Suppressor macrophage treated with lipopolysaccharide for 1 hour (primary cell): ENCODE data around the gene LDHB.
"Not testable (repeated sequence)": the region's sequence is repeated elsewhere in the genome, so short reads cannot be mapped to it uniquely, and the experiment has no call there.

Experiments
- DNase-seq, 3 donors: peaks; one replicate each; pipeline ENCODE4 v3.0.0-alpha.2; 2020 to 2022

LDHB gene

GRCh38 chr12:21604245-21605101 is 53.2 kb downstream of the LDHB start, which contains the start of gene GYS2:
GYS2 (minus strand) TSS chr12:21604847; CDS start chr12:21604592, 255 bp downstream.
- DNase-seq = no peak

GRCh38 chr12:21602774-21603173 is 54.9 kb downstream of the LDHB start:
- no peak for DNase-seq

- no peak for DNase-seq
These were observed 57.4 kb downstream of the LDHB start for GRCh38 chr12:21600196-21600595.

GRCh38 chr12:21599143-21599999 is 58.3 kb downstream of the LDHB start:
- no peak for DNase-seq

- DNase-seq = no peak
These were observed 59.0 kb downstream of the LDHB start for GRCh38 chr12:21598651-21599050.

- not testable (repeated sequence) for DNase-seq
These were observed 62.3 kb downstream of the LDHB start for GRCh38 chr12:21595356-21595755.

- DNase-seq = no peak
These were observed 72.2 kb downstream of the LDHB start for GRCh38 chr12:21585485-21585884.
